Activated CD4-positive, CD25-positive, alpha-beta regulatory T cell treated with anti-CD3 and anti-CD28 coated beads, Interleukin-2, amount 50 U/mL, for 72 hours (primary cell): ENCODE results near the gene PCSK7.
"Not testable (repeated sequence)": the region's sequence is repeated elsewhere in the genome, so short reads cannot be mapped to it uniquely, and the experiment has no call there.

Source experiments
- DNase-seq: peaks from one replicate; pipeline ENCODE4 v3.0.0; 2021

Gene PCSK7

GRCh38 chr11:117195761-117196160 lies 36.1 kb downstream of the PCSK7 start:
- no peak for DNase-seq

- no peak for DNase-seq
These were observed 36.6 kb downstream of the PCSK7 start for GRCh38 chr11:117195258-117195657.

GRCh38 chr11:117194267-117194666 lies 37.6 kb downstream of the PCSK7 start:
- no peak for DNase-seq

DNA sequence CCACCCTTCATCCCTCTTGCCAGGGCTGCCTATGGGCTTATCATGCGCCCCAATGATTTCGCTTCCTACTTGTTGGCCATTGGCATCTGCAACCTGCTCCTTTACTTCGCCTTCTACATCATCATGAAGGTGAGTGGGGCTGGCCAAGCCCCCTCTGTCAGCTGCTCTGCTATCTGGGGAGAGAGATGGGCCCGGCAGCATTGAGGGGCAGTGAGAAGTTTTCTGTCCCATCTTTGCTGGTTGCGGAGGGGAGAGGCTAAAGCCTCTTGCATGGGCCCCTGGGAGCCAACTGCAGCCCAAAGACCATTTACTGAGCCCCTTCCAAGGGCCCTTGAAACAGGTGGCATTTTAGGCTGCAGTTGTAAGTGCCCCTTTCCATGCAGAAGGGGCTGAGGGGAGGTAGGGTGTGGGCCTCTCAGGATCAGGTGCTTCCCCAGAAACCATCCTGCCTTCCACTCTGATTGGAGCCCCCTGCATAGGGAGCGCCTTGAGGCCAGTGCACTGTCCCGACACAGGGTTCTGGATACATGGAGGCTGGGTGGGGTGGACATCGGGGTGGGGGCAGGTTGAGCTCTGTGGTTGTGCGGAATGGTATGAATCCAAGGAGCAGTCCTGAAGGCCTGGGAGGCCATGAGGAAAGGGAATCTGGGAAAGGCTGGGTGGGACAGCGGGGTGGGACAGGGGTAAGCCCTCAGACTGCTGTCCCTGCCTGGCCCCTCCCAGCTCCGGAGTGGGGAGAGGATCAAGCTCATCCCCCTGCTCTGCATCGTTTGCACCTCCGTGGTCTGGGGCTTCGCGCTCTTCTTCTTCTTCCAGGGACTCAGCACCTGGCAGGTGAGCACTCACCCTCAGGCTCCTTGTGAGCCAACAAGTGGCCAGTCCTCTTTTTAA lies 38.5 kb downstream of the PCSK7 start:
- DNase-seq = no peak

DNA sequence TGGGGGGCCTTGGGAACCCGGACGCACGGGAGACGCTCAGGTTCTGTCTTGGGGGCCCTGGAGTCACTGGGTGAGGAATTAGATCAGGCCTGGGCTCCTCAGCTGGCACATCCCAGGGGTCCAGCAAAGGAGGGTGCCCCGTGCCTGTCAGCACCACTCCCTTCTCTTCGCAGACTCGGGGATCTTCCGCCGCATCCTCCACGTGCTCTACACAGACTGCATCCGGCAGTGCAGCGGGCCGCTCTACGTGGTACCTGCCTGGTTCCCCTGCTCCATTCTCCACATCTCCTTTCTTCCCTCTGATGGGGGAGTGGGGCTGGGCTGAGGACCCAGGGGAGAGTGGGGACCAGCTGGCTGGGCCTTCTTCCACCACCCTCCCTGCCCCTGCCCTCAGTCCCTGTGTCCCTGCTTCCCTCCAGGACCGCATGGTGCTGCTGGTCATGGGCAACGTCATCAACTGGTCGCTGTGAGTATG lies 39.4 kb downstream of the PCSK7 start:
- DNase-seq = no peak

GRCh38 chr11:117191680-117192400 lies 40.0 kb downstream of the PCSK7 start:
- DNase-seq = no peak

- peak; percentile 17 for DNase-seq
These were observed 41.8 kb downstream of the PCSK7 start for GRCh38 chr11:117189941-117190544.

DNA sequence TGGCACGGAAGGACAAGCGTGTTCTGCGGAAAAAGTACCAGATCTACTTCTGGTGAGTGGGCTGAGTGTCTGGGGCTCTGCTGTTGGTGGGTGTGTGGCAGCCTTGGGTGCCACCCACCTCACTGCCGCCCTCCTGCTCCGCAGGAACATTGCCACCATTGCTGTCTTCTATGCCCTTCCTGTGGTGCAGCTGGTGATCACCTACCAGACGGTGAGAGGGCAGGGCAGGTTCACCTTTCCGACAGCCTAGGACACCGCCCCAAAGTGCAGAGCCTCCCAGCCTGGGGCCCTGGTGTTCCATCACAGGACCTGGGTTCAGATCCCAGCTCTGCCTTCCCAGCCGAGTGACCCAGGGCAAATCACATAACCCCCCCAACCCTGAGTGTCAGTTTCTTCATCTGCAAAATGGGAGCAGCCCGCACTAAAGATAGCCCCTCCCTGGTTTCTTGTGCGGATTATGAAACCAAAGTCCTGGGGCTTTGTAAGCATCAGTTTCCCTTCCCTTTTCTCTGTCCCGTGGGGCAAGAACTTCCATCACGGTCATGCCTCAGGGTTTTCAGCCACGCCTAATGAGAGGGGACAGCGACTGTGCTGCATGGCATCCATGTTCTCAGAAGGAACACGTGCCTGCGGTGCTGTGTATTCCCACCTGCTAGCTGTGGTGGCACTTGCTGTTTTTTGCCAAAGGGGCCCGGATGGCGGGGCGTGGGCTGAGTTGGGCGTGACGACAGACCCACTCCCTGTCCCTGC lies 42.5 kb downstream of the PCSK7 start:
- peak; percentile 26 for DNase-seq

- DNase-seq = peak; percentile 26
These were observed 43.2 kb downstream of the PCSK7 start for GRCh38 chr11:117188620-117189081.

DNA sequence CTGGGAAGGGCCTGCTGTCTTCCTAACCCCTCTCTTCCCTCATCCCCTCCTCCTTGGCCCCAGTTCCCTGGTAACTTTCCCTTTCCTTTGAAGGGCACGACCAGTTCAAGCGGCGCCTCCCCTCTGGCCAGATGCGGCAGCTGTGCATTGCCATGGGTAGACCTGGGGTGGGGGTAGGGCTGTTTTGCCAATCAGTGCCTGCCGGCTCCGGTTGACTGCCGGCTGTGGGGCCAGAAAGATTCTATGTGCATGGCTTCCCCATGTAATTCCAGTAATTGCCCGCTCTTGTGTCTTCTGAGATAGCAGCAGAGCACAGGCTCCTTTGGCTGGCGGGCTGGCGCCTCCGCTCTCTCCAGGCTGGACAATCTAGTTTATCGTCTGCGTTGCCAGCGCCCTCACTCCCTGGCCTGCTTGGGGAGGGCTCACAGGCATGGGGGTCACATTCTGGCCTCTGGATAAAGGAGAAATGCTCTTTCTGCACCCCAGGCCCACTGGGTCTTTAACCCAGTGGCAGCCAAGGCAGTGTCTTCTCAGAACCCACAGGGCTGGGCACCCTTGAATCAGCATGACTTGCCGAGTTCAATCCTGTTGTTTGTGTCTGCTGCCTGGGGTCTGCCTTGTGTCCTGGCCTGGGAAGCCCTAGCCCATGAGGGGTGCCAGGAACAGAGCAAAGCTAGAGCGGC lies 43.9 kb downstream of the PCSK7 start:
- peak; percentile 21 for DNase-seq

DNA sequence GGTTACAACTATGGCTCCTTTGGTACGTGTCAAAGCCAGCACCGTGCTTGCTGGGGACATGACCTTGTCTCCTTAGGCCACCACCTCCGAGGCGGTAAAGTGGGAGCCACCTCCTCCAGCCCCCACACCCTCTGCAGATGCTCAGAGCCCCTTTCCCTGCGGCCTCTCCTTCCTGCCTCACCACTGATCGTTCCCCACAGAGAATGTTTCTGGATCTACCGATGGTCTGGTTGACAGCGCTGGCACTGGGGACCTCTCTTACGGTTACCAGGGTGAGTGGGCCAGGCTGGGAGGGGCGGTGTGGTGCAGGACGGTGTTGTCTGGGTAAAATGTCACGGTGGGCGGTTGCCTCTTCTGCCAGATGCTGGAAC lies 44.5 kb downstream of the PCSK7 start:
- peak; percentile 17 for DNase-seq

GRCh38 chr11:117187007-117187406 lies 44.9 kb downstream of the PCSK7 start:
- DNase-seq = peak; percentile 13

GRCh38 chr11:117186431-117186761 lies 45.5 kb downstream of the PCSK7 start:
- peak; percentile 17 for DNase-seq

DNA sequence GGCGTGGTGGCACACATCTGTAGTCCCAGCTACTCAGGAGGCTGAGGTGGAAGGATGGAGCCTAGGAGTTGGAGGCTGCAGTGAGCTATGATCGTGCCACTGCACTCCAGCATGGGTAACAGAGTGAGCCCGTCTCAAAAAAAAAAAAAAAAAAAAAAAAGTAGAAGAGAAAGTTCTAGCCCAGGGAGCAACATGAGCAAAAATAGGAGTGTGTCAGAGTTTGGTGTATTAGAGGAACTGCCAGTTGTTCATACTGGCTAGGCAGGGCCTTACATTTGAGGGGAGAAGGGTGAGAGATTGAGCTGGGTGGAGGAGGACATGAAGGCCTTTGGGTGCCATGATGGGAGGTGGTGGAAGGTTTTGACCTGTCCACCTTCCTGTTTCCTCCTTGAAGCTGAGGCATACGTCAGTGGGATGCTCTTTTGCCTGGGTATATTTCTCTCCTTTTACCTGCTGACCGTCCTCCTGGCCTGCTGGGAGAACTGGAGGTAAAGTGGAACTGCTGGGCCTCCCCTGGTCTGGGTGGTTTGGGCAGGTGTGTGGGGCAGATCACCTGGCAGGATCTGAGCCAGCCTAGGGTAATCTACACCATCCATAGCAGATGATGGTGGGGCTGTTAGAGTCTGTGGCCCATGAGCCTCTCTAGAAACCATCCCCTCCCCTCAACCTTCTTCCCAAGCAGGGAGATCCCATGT lies 46.0 kb downstream of the PCSK7 start:
- peak; percentile 11 for DNase-seq

DNA sequence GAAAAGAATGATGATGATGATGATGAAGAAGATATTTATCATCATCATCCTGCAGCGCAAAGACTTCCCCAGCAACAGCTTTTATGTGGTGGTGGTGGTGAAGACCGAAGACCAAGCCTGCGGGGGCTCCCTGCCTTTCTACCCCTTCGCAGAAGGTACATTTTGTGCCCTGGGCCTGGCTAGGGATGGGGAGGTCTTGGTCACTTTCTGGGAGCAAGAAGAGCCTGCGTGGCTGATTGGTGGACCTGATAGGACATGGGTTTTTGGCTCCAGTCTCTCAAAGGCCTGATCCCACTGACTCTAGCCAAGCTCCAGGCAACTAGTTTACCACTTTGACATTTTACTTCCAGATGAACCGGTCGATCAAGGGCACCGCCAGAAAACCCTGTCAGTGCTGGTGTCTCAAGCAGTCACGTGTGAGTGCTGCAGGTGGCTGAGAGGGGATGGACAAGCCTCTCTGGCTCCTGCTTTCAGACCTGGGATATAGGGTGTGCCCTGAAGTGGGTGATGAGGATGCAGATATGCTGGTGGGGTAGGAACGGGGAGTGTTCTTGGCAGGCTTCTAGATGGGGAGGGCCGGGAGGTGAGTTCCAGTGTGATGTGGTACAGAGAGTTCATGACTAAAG lies 48.0 kb downstream of the PCSK7 start:
- no peak for DNase-seq

GRCh38 chr11:117183178-117183577 lies 48.7 kb downstream of the PCSK7 start:
- not testable (repeated sequence) for DNase-seq

- no peak for DNase-seq
These were observed 49.3 kb downstream of the PCSK7 start for GRCh38 chr11:117182551-117182935.

GRCh38 chr11:117181586-117182550 lies 50.0 kb downstream of the PCSK7 start:
- DNase-seq = no peak

GRCh38 chr11:117180661-117181585 lies 51.0 kb downstream of the PCSK7 start:
- peak; percentile 34 for DNase-seq
